Measurements from ENCODE around the gene SCN11A.

DNA sequence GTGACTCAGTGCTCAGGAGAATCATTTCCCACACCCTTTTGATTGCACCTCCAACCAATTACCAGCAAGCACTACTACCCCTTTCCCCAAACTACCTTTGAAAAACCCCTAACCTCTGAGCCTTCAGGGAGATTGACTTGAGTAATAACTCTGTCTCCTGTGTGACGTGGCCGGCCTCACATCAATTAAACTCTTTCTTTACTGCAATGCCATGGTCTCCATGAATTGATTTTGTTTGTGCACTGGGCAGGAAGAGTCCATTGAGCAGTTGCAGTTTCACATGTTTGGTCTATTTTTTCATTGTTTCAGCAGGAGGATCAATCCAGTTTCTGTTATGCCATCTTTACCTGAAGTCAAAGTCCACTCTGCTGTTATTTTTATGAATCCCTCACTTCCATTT lies 32.4 kb downstream of the SCN11A start:
- TF ChIP-seq, protein P1, sequence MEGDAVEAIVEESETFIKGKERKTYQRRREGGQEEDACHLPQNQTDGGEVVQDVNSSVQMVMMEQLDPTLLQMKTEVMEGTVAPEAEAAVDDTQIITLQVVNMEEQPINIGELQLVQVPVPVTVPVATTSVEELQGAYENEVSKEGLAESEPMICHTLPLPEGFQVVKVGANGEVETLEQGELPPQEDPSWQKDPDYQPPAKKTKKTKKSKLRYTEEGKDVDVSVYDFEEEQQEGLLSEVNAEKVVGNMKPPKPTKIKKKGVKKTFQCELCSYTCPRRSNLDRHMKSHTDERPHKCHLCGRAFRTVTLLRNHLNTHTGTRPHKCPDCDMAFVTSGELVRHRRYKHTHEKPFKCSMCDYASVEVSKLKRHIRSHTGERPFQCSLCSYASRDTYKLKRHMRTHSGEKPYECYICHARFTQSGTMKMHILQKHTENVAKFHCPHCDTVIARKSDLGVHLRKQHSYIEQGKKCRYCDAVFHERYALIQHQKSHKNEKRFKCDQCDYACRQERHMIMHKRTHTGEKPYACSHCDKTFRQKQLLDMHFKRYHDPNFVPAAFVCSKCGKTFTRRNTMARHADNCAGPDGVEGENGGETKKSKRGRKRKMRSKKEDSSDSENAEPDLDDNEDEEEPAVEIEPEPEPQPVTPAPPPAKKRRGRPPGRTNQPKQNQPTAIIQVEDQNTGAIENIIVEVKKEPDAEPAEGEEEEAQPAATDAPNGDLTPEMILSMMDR (IDR thresholded peaks at IDR 0.05; ENCODE audit: insufficient read depth, low read depth, low read length), result no peak
- TF ChIP-seq EZH2 (IDR thresholded peaks at IDR 0.05; ENCODE audit: insufficient read depth, low read length), result no peak

Data from astrocyte (in vitro differentiated cells and primary cell).